GM23248 (cell line): Measurements from ENCODE around the gene MYCL.

ENCODE experiments used
- EZH2 ChIP-seq: fragments of 200-600 bp; sonication (generic); IDR thresholded peaks from 2 replicates; pipeline ENCODE4 v1.6.1; 2018; ENCODE audit warnings: antibody characterized with exemption, mild to moderate bottlenecking; ENCODE audit not compliant: insufficient read depth, poor library complexity, severe bottlenecking
- EZH2phosphoT487 ChIP-seq: fragments of 200-600 bp; sonication (generic); IDR thresholded peaks from 2 replicates; pipeline ENCODE4 v1.6.1; 2018; ENCODE audit warnings: antibody characterized with exemption, moderate library complexity, mild to moderate bottlenecking, low read depth; ENCODE audit not compliant: insufficient read depth

DNA sequence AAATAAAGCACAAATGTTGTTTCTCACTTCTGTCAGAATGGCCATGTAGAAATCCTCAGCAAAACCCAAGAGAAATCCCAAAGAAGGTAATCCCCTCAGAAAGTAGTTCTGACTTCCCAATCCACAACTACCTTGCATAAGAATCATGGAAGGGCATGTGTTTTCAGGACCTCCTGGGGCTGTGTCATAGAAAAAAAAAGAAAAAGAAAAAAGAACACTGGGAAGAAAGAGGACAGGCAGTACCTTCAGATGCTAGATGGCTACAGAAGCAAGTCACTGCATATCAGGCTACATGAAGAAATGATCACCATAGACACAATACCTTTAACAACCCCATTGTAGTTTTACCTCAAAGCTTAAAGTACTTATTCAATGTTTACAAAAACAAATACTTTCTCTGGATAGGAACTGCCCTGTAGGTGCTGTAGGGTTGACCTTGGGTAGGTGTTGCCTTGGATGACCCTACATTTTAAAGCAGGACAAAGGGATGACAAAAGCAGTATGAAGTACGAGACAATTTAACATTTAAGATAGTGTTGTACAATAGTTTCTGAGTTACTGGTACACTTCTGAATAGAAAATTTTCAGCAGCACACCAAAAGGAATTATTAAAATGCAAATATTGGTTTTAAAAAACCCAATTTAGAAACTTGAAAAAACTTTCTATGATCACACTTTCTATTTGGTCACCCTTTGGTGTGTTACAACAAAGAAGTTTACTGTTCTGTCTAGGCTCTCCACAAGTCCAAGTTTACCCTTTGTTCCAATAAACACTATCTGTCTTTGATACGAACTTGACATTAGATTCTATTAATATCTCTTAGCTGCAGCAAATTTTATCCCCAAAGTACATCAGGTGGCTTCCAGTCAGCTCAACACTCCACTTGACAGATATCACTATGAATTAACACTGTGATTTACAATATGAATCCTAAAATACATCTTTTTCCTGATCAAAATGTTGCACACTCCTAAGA, 23.4 kb downstream of the MYCL start:
- TF ChIP-seq EZH2 (no peak), EZH2phosphoT487 (no peak)
